HepG2 (cell line): ENCODE data around the gene MACROD2. TPM values are rescaled to one million over a fixed set of nuclear protein-coding genes. Genes with fewer than 3 reads are reported as not detected.

Experiments used
- ATAC-seq: fragments of 200-7000 bp; cut with Tn5 transposase; 3 replicates; pipeline ENCODE4 v1.9.1; 2020; ENCODE audit warnings: mild to moderate bottlenecking, moderate library complexity
- BruUV-seq: library from RNA; stranded (reverse); fragments of 400-500 nt; replicated peaks from 2 replicates; lab custom pipeline; 2021; lab: Mats Ljungman, UMichigan
- CTCF ChIA-PET: fragments of 300-600 bp; formaldehyde crosslinking; extraction: SDS; loops from one replicate; lab custom pipeline; 2021; ENCODE audit warnings: low total read pairs, inconsistent platforms, low intra/inter-chr PET ratio; lab: Yijun Ruan, JAX
- POLR2A ChIA-PET: fragments of 350-600 bp; sonication (Branson Sonifier 250); formaldehyde crosslinking; loops from one replicate; lab custom pipeline; 2020; ENCODE audit warnings: antibody characterized with exemption, inconsistent platforms; lab: Yijun Ruan, JAX
- DNase-seq: peaks from one replicate; pipeline ENCODE4 v3.0.0-alpha.2; 2015; ENCODE audit warnings: low spot score
- FAIRE-seq: peaks from 3 replicates; lab custom pipeline; 2011; peaks lifted over from hg19 to GRCh38; lab: Jason Lieb, UNC
- H2AFZ ChIP-seq: one replicate; pipeline ENCODE4 v1.6.1; 2011; ENCODE audit warnings: low read length, inconsistent platforms
- H3K27ac ChIP-seq: fragments of 300-600 bp; 3 replicates; pipeline ENCODE4 v1.8.0; 2011; ENCODE audit warnings: mixed run types, mild to moderate bottlenecking, mixed read lengths, low read length, inconsistent platforms; ENCODE audit not compliant: insufficient read depth; ENCODE audit errors: extremely low read length
- H3K27me3 ChIP-seq, 2 experiments: fragments of 200-600 bp in 1 of 2; 2 replicates in 1 of 2; 3 replicates in 1 of 2; pipeline versions ENCODE4 v1.6.0 to v1.8.0; 2011; ENCODE audit warnings: low read length in 2 of 2, mild to moderate bottlenecking in 2 of 2, moderate library complexity in 2 of 2, inconsistent platforms in 1 of 2; ENCODE audit not compliant: insufficient read depth in 2 of 2, control insufficient read depth in 1 of 2
- H3K36me3 ChIP-seq, 2 experiments: fragments of 200-600 bp in 1 of 2; replicated peaks in 1 of 2; 2 replicates in 1 of 2; 3 replicates in 1 of 2; pipeline versions ENCODE4 v1.5.1 to v1.8.0; 2011; ENCODE audit warnings: low read length in 2 of 2, inconsistent platforms in 1 of 2; ENCODE audit not compliant: insufficient read depth in 2 of 2, control insufficient read depth in 1 of 2
- H3K4me1 ChIP-seq: 2 replicates; pipeline ENCODE4 v1.5.1; 2012; ENCODE audit warnings: low read length, inconsistent platforms; ENCODE audit not compliant: insufficient read depth
- H3K4me2 ChIP-seq: 2 replicates; pipeline ENCODE4 v1.6.0; 2011; ENCODE audit warnings: low read depth, low read length, inconsistent platforms
- H3K4me3 ChIP-seq, 3 experiments: fragments of 200-600 bp in 1 of 3; sonication (generic), shearing (Covaris generic) in 1 of 3; replicated peaks in 1 of 3; 2 replicates each; pipeline ENCODE4 v1.5.1; 2011 to 2016; ENCODE audit warnings: low read length in 3 of 3, inconsistent platforms in 2 of 3, low read depth in 2 of 3, mild to moderate bottlenecking in 2 of 3, control low read depth in 1 of 3, mixed read lengths in 1 of 3; ENCODE audit not compliant: insufficient read depth in 1 of 3
- H3K79me2 ChIP-seq: one replicate; pipeline ENCODE4 v1.6.1; 2011; ENCODE audit warnings: low read length, inconsistent platforms; ENCODE audit not compliant: insufficient read depth
- H3K9ac ChIP-seq: 2 replicates; pipeline ENCODE4 v1.6.0; 2011; ENCODE audit warnings: mild to moderate bottlenecking, low read depth, low read length, inconsistent platforms; ENCODE audit not compliant: insufficient read depth
- H3K9me3 ChIP-seq: 2 replicates; pipeline ENCODE4 v1.5.1; 2012; ENCODE audit warnings: mild to moderate bottlenecking, low read length
- H4K20me1 ChIP-seq: 2 replicates; pipeline ENCODE4 v1.6.0; 2011; ENCODE audit warnings: inconsistent platforms, mild to moderate bottlenecking, low read length, moderate library complexity; ENCODE audit not compliant: insufficient read depth
- CBX2 ChIP-seq, 2 experiments: fragments of 200-600 bp in 1 of 2; sonication (generic); formaldehyde crosslinking in 1 of 2; IDR thresholded peaks; 2 replicates each; pipeline versions ENCODE4 v1.7.0 to v1.8.1; 2018 to 2022; ENCODE audit warnings: low read depth in 2 of 2, low read length in 1 of 2, mild to moderate bottlenecking in 1 of 2, missing genetic modification reagents in 1 of 2
- SMARCC2 ChIP-seq: fragments of 450-650 bp; IDR thresholded peaks from 2 replicates; pipeline ENCODE4 v1.6.1; 2017; ENCODE audit warnings: antibody characterized with exemption, mild to moderate bottlenecking
- USF2 ChIP-seq, 2 experiments: sonication (generic) in 1 of 2; formaldehyde crosslinking in 1 of 2; IDR thresholded peaks; 2 replicates each; pipeline versions ENCODE4 v1.5.1 to v1.6.1; 2011 to 2020; ENCODE audit warnings: borderline replicate concordance in 1 of 2, low read depth in 1 of 2, low read length in 1 of 2, mild to moderate bottlenecking in 1 of 2, missing genetic modification reagents in 1 of 2, moderate library complexity in 1 of 2
- ZC3H13 ChIP-seq: sonication (generic); formaldehyde crosslinking; IDR thresholded peaks from 2 replicates; pipeline ENCODE4 v1.8.1; 2023; ENCODE audit warnings: mild to moderate bottlenecking, missing genetic modification reagents, moderate library complexity
- ZFP1 ChIP-seq: IDR thresholded peaks from 2 replicates; pipeline ENCODE4 v1.6.1; 2016
- ZNF296 ChIP-seq: sonication (generic); formaldehyde crosslinking; conservative IDR thresholded peaks from 2 replicates; pipeline ENCODE4 v1.5.0; 2020; ENCODE audit warnings: mild to moderate bottlenecking, missing genetic modification reagents
- ZNF781 ChIP-seq: sonication (generic); formaldehyde crosslinking; IDR thresholded peaks from 2 replicates; pipeline ENCODE4 v1.5.1; 2020; ENCODE audit warnings: borderline replicate concordance, mild to moderate bottlenecking, missing genetic modification reagents; ENCODE audit errors: not compliant biosample characterization
- WGBS: methylation state at CpG from one replicate; pipeline ENCODE4 v1.1.6; 2017; ENCODE audit warnings: low lambda C conversion rate; 5-methylcytosine and 5-hydroxymethylcytosine counted together
- in situ Hi-C: cut with HindIII; loops from 2 replicates; pipeline ENCODE4 v1.10.0; 2017; ENCODE audit warnings: low pct_unique_long_range_greater_than_20kb; ENCODE audit not compliant: extremely low pct_ligation_motif_present
- intact Hi-C: fragments of 100-400 bp; cut with micrococcal nuclease; formaldehyde crosslinking; loops from one replicate; pipeline ENCODE4 v1.10.0; 2022; ENCODE audit not compliant: unreplicated experiment
- polyA plus RNA-seq, 8 experiments: library from polyadenylated mRNA; depleted of rRNA in 3 of 8; stranded (reverse) in 7 of 8; unstranded in 1 of 8; fragments of >200 nt; fragmentation: Illumina TruSeq in 4 of 8; extraction: Trizol in 4 of 8; gene quantifications; 2 replicates each; pipeline versions ENCODE4 v1.2.1 to v1.2.3, GENCODE V29; 2011 to 2016; ENCODE audit warnings: low read depth in 4 of 8, missing spikeins in 1 of 8, mixed read lengths in 1 of 8; ENCODE audit not compliant: insufficient read depth in 1 of 8
- total RNA-seq, 5 experiments: library from RNA; depleted of rRNA; stranded (reverse); fragments of >200 nt; fragmentation: Illumina TruSeq; extraction: Trizol; gene quantifications; 2 replicates each; pipeline ENCODE4 v1.2.3, GENCODE V29; 2016; ENCODE audit warnings: low read depth in 1 of 5

Gene MACROD2
- total and polyA plus RNA-seq, 2 of the 13 experiments (the other 11 are each of a cell fraction or from before 2014, with no cell fraction given), result 0.13 to 0.51 TPM

- in situ Hi-C loops (no loop called here), intact Hi-C loops (no loop called here)
- WGBS, result 7% methylated on average over 1 of the region's 1 CpG
These were observed 923.0 kb downstream of the MACROD2 start for GRCh38 chr20:14918281-14918680.

More at GRCh38 chr20:14918281-14918680, 923.0 kb downstream of the MACROD2 start:
- Histone ChIP-seq H3K36me3 (no peaks in the 10 kb centered on the region), H3K4me2 (no peak overlapping the region), H3K9ac (no peak overlapping the region), H3K79me2 (no peaks in the 10 kb centered on the region), H3K4me3 (no peak overlapping the region), H4K20me1 (no peaks in the 10 kb centered on the region), H3K27me3 (peaks cover 0 to 9% of the 10 kb centered on the region in 2 experiments; a peak in 1 of 5 replicates), H3K9me3 (no peaks in the 10 kb centered on the region), H3K4me1 (no peaks in the 10 kb centered on the region), H2AFZ (no peak overlapping the region), H3K27ac (no peak overlapping the region)
- ATAC-seq (no peak), DNase-seq (no peak), FAIRE-seq (no peak)
- POLR2A ChIA-PET, result no interaction called here
- BruUV-seq, result no TSS peak
- CTCF ChIA-PET, result no interaction called here
- TF ChIP-seq CBX2 (IDR thresholded peaks at IDR 0.05; ENCODE audit: low read depth, low read length), result no peak
- no peak for TF ChIP-seq CBX2 (CRISPR knock-in tag; IDR thresholded peaks at IDR 0.05; ENCODE audit: low read depth)
- no peak for TF ChIP-seq ZNF296 (CRISPR knock-in tag)
- TF ChIP-seq SMARCC2, result no peak
- TF ChIP-seq USF2 (IDR thresholded peaks at IDR 0.05; ENCODE audit: low read depth, low read length), result no peak
- no peak for TF ChIP-seq USF2 (CRISPR knock-in tag; IDR thresholded peaks at IDR 0.05; ENCODE audit: borderline replicate concordance)
- TF ChIP-seq ZNF781 (CRISPR knock-in tag), result no peak
- TF ChIP-seq ZC3H13, result no peak
- no peak for TF ChIP-seq ZFP1 (CRISPR knock-in tag)
